ENCODE measurements around the gene LRRC10B. TPM values are rescaled to one million over a fixed set of nuclear protein-coding genes. Genes with fewer than 3 reads are reported as not detected.

The LRRC10B gene
- total RNA-seq, 1 donor from 2014 or later = not detected

GRCh38 chr11:61495801-61496601, 12.5 kb upstream of the LRRC10B start:
- Histone ChIP-seq H3K27me3 (ENCODE audit: control insufficient read depth in 3 of 3, insufficient read depth in 3 of 3, low read length in 3 of 3) (no peaks in the 10 kb centered on the region), H3K4me1 (ENCODE audit: control insufficient read depth in 3 of 3, insufficient read depth in 3 of 3, low read length in 3 of 3) (peaks cover 5 to 13% (median 7%) of the 10 kb centered on the region in 3 donors), H3K9me3 (ENCODE audit: control insufficient read depth in 3 of 3, low read length in 3 of 3) (no peaks in the 10 kb centered on the region), H3K36me3 (ENCODE audit: control insufficient read depth in 3 of 3, insufficient read depth in 3 of 3, low read length in 3 of 3) (no peaks in the 10 kb centered on the region), H3K27ac (ENCODE audit: low read depth, low read length) (no peak overlapping the region), H3K9ac (ENCODE audit: low read depth in 1 of 3, low read length in 3 of 3) (no peak overlapping the region), H3K4me3 (ENCODE audit: low read length in 3 of 3) (no peak overlapping the region)

GRCh38 chr11:61496602-61497400, 11.7 kb upstream of the LRRC10B start:
- Histone ChIP-seq H3K4me1 (ENCODE audit: control insufficient read depth in 3 of 3, insufficient read depth in 3 of 3, low read length in 3 of 3) (peaks cover 5 to 13% (median 7%) of the 10 kb centered on the region in 3 donors), H3K4me3 (ENCODE audit: low read length in 3 of 3) (no peak overlapping the region), H3K27ac (ENCODE audit: low read depth, low read length) (no peak overlapping the region), H3K27me3 (ENCODE audit: control insufficient read depth in 3 of 3, insufficient read depth in 3 of 3, low read length in 3 of 3) (no peaks in the 10 kb centered on the region), H3K9me3 (ENCODE audit: control insufficient read depth in 3 of 3, low read length in 3 of 3) (no peaks in the 10 kb centered on the region), H3K9ac (ENCODE audit: low read depth in 1 of 3, low read length in 3 of 3) (no peak overlapping the region), H3K36me3 (ENCODE audit: control insufficient read depth in 3 of 3, insufficient read depth in 3 of 3, low read length in 3 of 3) (no peaks in the 10 kb centered on the region)

- Histone ChIP-seq H3K4me3 (ENCODE audit: low read length in 3 of 3) (no peak overlapping the region), H3K4me1 (ENCODE audit: control insufficient read depth in 3 of 3, insufficient read depth in 3 of 3, low read length in 3 of 3) (peaks cover 5 to 13% (median 7%) of the 10 kb centered on the region in 3 donors), H3K27ac (ENCODE audit: low read depth, low read length) (no peak overlapping the region), H3K9ac (ENCODE audit: low read depth in 1 of 3, low read length in 3 of 3) (no peak overlapping the region), H3K36me3 (ENCODE audit: control insufficient read depth in 3 of 3, insufficient read depth in 3 of 3, low read length in 3 of 3) (no peaks in the 10 kb centered on the region), H3K27me3 (ENCODE audit: control insufficient read depth in 3 of 3, insufficient read depth in 3 of 3, low read length in 3 of 3) (no peaks in the 10 kb centered on the region), H3K9me3 (ENCODE audit: control insufficient read depth in 3 of 3, low read length in 3 of 3) (no peaks in the 10 kb centered on the region)
Measured at GRCh38 chr11:61497473-61497872, 11.1 kb upstream of the LRRC10B start.

- Histone ChIP-seq H3K9me3 (ENCODE audit: control insufficient read depth in 3 of 3, low read length in 3 of 3) (no peaks in the 10 kb centered on the region), H3K4me3 (ENCODE audit: low read length in 3 of 3) (no peak overlapping the region), H3K4me1 (ENCODE audit: control insufficient read depth in 3 of 3, insufficient read depth in 3 of 3, low read length in 3 of 3) (peaks cover 5 to 13% (median 7%) of the 10 kb centered on the region in 3 donors), H3K36me3 (ENCODE audit: control insufficient read depth in 3 of 3, insufficient read depth in 3 of 3, low read length in 3 of 3) (no peaks in the 10 kb centered on the region), H3K9ac (ENCODE audit: low read depth in 1 of 3, low read length in 3 of 3) (no peak overlapping the region), H3K27ac (ENCODE audit: low read depth, low read length) (no peak overlapping the region), H3K27me3 (ENCODE audit: control insufficient read depth in 3 of 3, insufficient read depth in 3 of 3, low read length in 3 of 3) (no peaks in the 10 kb centered on the region)
Measured at GRCh38 chr11:61497876-61498275, 10.7 kb upstream of the LRRC10B start.

DNA sequence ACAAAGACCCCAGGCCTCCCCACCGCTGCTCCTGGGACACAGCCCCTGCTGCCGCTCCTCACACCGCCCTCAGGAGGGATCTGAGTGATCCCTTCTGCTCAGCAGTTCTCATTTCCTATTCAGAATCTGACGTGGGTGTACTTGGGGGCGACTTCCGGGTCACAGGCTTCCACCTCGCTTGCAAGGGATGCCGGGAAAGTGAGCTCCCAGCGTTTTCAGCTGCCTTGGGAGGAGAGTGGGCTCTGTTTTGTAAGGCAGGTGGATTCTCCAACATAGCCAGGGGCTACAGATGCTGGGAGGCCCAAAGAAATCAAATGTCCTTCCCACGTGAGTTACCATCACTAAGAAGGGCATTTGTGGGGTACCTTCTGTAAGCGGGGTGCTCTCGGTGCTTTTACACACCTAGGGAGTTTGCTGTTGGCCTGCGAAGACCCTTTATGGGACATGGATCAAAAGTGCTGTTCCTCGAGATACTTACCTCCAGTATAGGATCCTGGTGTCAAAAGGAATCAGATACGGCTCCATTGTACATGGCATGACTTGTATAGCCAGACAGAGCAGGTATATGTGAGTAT, 9.7 kb upstream of the LRRC10B start:
- H3K27me3 ChIP-seq (ENCODE audit: control insufficient read depth in 3 of 3, insufficient read depth in 3 of 3, low read length in 3 of 3) = peaks cover 0 to 3% (median 0%) of the 10 kb centered on the region in 3 donors
- H3K4me3 ChIP-seq (ENCODE audit: low read length in 3 of 3) = no peak overlapping the region
- H3K4me1 ChIP-seq (ENCODE audit: control insufficient read depth in 3 of 3, insufficient read depth in 3 of 3, low read length in 3 of 3) = peaks cover 5 to 13% (median 7%) of the 10 kb centered on the region in 3 donors
- no peaks in the 10 kb centered on the region for H3K36me3 ChIP-seq (ENCODE audit: control insufficient read depth in 3 of 3, insufficient read depth in 3 of 3, low read length in 3 of 3)
- no peak overlapping the region for H3K9ac ChIP-seq (ENCODE audit: low read depth in 1 of 3, low read length in 3 of 3)
- no peak overlapping the region for H3K27ac ChIP-seq (ENCODE audit: low read depth, low read length)
- H3K9me3 ChIP-seq (ENCODE audit: control insufficient read depth in 3 of 3, low read length in 3 of 3) = no peaks in the 10 kb centered on the region

DNA sequence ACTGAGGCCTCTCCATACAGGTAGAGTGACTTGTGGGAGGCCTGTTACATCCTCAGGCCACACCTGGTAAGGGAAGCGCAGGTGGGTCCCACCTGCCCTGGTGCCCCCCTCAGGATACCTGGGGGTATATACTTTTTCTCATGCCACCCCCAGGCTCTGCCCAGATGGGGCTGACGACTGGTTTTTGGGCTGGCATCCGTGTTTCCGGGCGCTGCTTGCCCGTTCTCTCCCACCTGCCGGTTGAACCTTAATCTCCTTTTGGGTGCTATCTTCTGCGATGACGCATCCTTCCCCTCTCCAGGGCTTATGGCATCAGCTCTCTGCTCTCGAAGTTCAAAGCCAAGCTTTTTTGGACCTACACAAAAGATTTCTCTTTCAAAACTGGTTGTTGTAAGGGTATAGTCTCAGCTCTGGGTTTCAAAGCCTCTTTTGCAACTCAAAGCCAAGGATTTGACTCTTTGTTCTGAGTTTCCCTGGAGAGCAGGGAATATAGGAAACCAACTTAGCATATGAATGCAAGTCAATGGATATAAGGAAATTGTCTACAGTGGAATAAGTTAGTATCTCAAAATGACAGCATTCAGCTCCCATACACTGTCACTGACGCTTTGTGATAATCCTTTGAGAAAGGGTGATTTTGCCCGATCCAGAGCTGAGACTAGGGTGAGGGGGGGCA, 8.6 kb upstream of the LRRC10B start:
- Histone ChIP-seq H3K4me3 (ENCODE audit: low read length in 3 of 3) (no peak overlapping the region), H3K9ac (ENCODE audit: low read depth in 1 of 3, low read length in 3 of 3) (no peak overlapping the region), H3K36me3 (ENCODE audit: control insufficient read depth in 3 of 3, insufficient read depth in 3 of 3, low read length in 3 of 3) (no peaks in the 10 kb centered on the region), H3K4me1 (ENCODE audit: control insufficient read depth in 3 of 3, insufficient read depth in 3 of 3, low read length in 3 of 3) (peaks cover 5 to 10% (median 7%) of the 10 kb centered on the region in 3 donors), H3K27ac (ENCODE audit: low read depth, low read length) (no peak overlapping the region), H3K9me3 (ENCODE audit: control insufficient read depth in 3 of 3, low read length in 3 of 3) (no peaks in the 10 kb centered on the region), H3K27me3 (ENCODE audit: control insufficient read depth in 3 of 3, insufficient read depth in 3 of 3, low read length in 3 of 3) (peaks cover 0 to 6% (median 3%) of the 10 kb centered on the region in 3 donors)

DNA sequence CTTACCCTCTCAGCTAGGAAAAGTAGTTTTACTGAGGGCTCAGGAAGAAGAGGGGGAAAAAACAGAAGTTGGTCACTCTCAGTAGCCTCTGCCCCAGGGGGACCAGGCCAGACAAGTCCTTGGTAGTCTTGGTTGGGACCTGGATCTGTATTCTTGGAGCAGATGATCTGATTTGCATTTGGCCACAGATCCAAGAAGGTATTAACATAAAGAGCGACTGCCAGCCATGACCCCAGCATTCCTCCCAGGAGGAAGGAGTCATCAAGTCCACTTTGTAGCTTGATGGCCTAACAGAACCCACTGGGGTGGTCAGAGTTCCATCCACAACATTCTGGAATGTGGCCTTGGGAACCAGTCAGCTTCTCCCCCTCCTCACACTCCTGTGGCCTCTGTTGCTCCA, 6.0 kb upstream of the LRRC10B start:
- no peaks in the 10 kb centered on the region for H3K36me3 ChIP-seq (ENCODE audit: control insufficient read depth in 3 of 3, insufficient read depth in 3 of 3, low read length in 3 of 3)

DNA sequence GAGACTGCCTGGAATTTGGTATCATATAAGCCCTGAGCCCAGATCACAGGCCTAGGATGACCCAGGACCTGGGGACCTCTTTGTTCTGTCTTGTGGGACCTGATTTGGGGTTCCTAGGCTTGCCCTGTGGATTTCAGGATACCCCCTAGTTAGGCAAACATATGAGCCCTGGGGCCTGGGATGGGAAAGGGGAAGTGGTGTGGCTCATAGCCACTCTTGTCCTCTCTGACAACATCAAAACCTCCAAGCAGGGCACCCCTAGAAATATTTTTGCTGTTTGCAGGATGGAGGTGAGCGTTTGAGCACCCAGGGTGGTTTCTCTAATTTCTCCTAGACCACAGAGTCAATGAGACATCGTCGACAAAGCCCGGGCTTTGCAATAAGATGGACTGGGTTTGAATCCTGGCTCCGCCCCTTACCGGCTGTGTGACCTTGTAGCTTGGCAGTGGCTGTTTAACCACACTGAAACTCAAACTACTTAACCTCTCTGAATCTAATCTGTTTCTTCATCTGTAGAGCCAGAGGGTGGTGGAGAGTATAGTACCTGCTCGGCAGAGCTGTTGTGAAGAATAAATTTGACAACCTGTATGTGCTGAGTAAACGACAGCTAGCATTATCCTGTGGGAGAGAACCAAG, 5.3 kb upstream of the LRRC10B start:
- Histone ChIP-seq H3K4me3 (ENCODE audit: low read length in 3 of 3) (no peak overlapping the region), H3K36me3 (ENCODE audit: control insufficient read depth in 3 of 3, insufficient read depth in 3 of 3, low read length in 3 of 3) (no peaks in the 10 kb centered on the region), H3K4me1 (ENCODE audit: control insufficient read depth in 3 of 3, insufficient read depth in 3 of 3, low read length in 3 of 3) (peaks cover 0 to 5% (median 3%) of the 10 kb centered on the region in 3 donors), H3K27ac (ENCODE audit: low read depth, low read length) (no peak overlapping the region), H3K9ac (ENCODE audit: low read depth in 1 of 3, low read length in 3 of 3) (no peak overlapping the region), H3K27me3 (ENCODE audit: control insufficient read depth in 3 of 3, insufficient read depth in 3 of 3, low read length in 3 of 3) (peaks cover 24 to 34% (median 31%) of the 10 kb centered on the region in 3 donors), H3K9me3 (ENCODE audit: control insufficient read depth in 3 of 3, low read length in 3 of 3) (no peaks in the 10 kb centered on the region)

More for the DNA sequence above, 6.0 kb upstream of the LRRC10B start:
- Histone ChIP-seq H3K4me1 (ENCODE audit: control insufficient read depth in 3 of 3, insufficient read depth in 3 of 3, low read length in 3 of 3) (no peaks in the 10 kb centered on the region), H3K9ac (ENCODE audit: low read depth in 1 of 3, low read length in 3 of 3) (no peak overlapping the region), H3K27me3 (ENCODE audit: control insufficient read depth in 3 of 3, insufficient read depth in 3 of 3, low read length in 3 of 3) (peaks cover 16 to 27% (median 23%) of the 10 kb centered on the region in 3 donors), H3K4me3 (ENCODE audit: low read length in 3 of 3) (no peak overlapping the region), H3K27ac (ENCODE audit: low read depth, low read length) (no peak overlapping the region), H3K9me3 (ENCODE audit: control insufficient read depth in 3 of 3, low read length in 3 of 3) (no peaks in the 10 kb centered on the region)

DNA sequence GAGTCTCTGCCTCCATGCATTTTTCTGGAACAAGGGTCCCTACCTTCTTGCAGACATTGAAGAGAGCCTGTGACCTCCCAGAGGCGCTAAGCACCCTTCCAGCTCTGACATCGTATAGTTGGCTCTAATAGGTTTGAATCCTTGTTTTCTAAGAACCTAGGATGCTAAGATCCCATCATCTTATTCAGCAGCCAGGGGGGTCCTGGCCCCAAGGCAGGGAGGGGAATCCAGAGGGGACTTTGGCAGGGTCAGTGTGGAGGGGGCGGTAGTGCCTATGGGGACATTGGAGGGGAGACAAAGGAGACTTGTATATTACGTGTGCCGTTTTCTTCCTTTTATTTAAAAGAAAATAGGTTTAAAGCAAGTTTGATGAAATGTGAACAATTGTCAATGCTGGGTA, 3.4 kb upstream of the LRRC10B start:
- Histone ChIP-seq H3K36me3 (ENCODE audit: control insufficient read depth in 3 of 3, insufficient read depth in 3 of 3, low read length in 3 of 3) (no peaks in the 10 kb centered on the region), H3K27me3 (ENCODE audit: control insufficient read depth in 3 of 3, insufficient read depth in 3 of 3, low read length in 3 of 3) (peaks cover 33 to 46% (median 37%) of the 10 kb centered on the region in 3 donors), H3K27ac (ENCODE audit: low read depth, low read length) (no peak overlapping the region), H3K4me1 (ENCODE audit: control insufficient read depth in 3 of 3, insufficient read depth in 3 of 3, low read length in 3 of 3) (peaks cover 10 to 16% (median 12%) of the 10 kb centered on the region in 3 donors), H3K9ac (ENCODE audit: low read depth in 1 of 3, low read length in 3 of 3) (no peak overlapping the region), H3K4me3 (ENCODE audit: low read length in 3 of 3) (no peak overlapping the region), H3K9me3 (ENCODE audit: control insufficient read depth in 3 of 3, low read length in 3 of 3) (no peaks in the 10 kb centered on the region)

All from skeletal muscle tissue (tissue), 4 donors.